ENCODE measurements around the gene ULK2. TPM values are rescaled to one million over a fixed set of nuclear protein-coding genes. Genes with fewer than 3 reads are reported as not detected.
A peak's percentile ranks its signal among the peaks of the same experiment; 100 is the strongest.

ULK2 gene
- polyA plus RNA-seq, 10 donors: 15.5 to 26.8 (median 20.2) TPM

- DNase-seq: peak; percentile 84 to 92 (median 88)
These were observed 139.6 kb downstream of the ULK2 start for GRCh38 chr17:19728084-19728495.

- peak; percentile 87 to 94 (median 91) for DNase-seq
These were observed 140.1 kb downstream of the ULK2 start for GRCh38 chr17:19727501-19728078.

GRCh38 chr17:19726631-19727376, 140.9 kb downstream of the ULK2 start:
- peak in 2 of 3 donors; percentile 42 to 67 for DNase-seq

- no peak for DNase-seq
These were observed 142.2 kb downstream of the ULK2 start for GRCh38 chr17:19725486-19725885.

- peak in 1 of 3 donors; percentile 52 for DNase-seq
These were observed 143.0 kb downstream of the ULK2 start for GRCh38 chr17:19724501-19725420.

- no peak for DNase-seq
These were observed 143.8 kb downstream of the ULK2 start for GRCh38 chr17:19723964-19724363.

Other genes starting within 250 kb of the ULK2 start
- gene ALDH3A2, start 219.2 kb downstream of the ULK2 start, polyA plus RNA-seq (ENCODE audit: insufficient read length in 10 of 10): 10 to 100 TPM; 27.2 to 47.9 (median 34.1) TPM
- gene SLC47A2, start 151.4 kb downstream of the ULK2 start, polyA plus RNA-seq (ENCODE audit: insufficient read length in 10 of 10): under 1 TPM in 9 of 10 donors, not detected in 1; 0.13 to 0.49 (median 0.24) TPM
- under 1 TPM in 8 of 10 donors, not detected in 2; 0.12 to 0.34 (median 0.28) TPM for gene ALDH3A1, start 119.6 kb downstream of the ULK2 start, polyA plus RNA-seq (ENCODE audit: insufficient read length in 10 of 10)
- 10 to 100 TPM; 13.1 to 21.2 (median 17.2) TPM for gene AKAP10, start 109.9 kb upstream of the ULK2 start, polyA plus RNA-seq (ENCODE audit: insufficient read length in 10 of 10)
- gene SPECC1, start 141.4 kb upstream of the ULK2 start, polyA plus RNA-seq (ENCODE audit: insufficient read length in 10 of 10): 10 to 100 TPM in 2 of 10 donors, 1 to 10 TPM in 8; 6.1 to 11.2 (median 7.8) TPM